ENCODE measurements around the gene MPST.

The MPST gene

GRCh38 chr22:37019309-37020191, at the start of gene MPST, which contains the start of gene TST:
TSS of gene MPST (plus strand) at chr22:37019742. CDS start at chr22:37019837, 95 bp downstream.
TSS of gene TST (minus strand) at chr22:37019447. CDS start at chr22:37018732, 715 bp downstream.
- H3K4me3 ChIP-seq (ENCODE audit: low read length): peak within 1 kb of the TSS; percentile 66
- no peak for TF ChIP-seq CTCF (IDR thresholded peaks at IDR 0.05; ENCODE audit: insufficient read depth, low read depth, low read length, missing control alignments)
- peak; percentile 65 for DNase-seq (ENCODE audit: low read depth)

- peak; percentile 59 for DNase-seq (ENCODE audit: low read depth)
- no peak overlapping the region for H3K4me3 ChIP-seq (ENCODE audit: low read length)
- no peak for TF ChIP-seq CTCF (IDR thresholded peaks at IDR 0.05; ENCODE audit: insufficient read depth, low read depth, low read length, missing control alignments)
These were observed 48.0 kb upstream of the MPST start for GRCh38 chr22:36971341-36972125.

GRCh38 chr22:36976606-36977005, 42.9 kb upstream of the MPST start:
- DNase-seq (ENCODE audit: low read depth): no peak
- H3K4me3 ChIP-seq (ENCODE audit: low read length): no peak overlapping the region
- TF ChIP-seq CTCF (IDR thresholded peaks at IDR 0.05; ENCODE audit: insufficient read depth, low read depth, low read length, missing control alignments): no peak

- TF ChIP-seq CTCF (IDR thresholded peaks at IDR 0.05; ENCODE audit: insufficient read depth, low read depth, low read length, missing control alignments): peak; percentile 5
- DNase-seq (ENCODE audit: low read depth): no peak
- peak overlapping the region; percentile 22 for H3K4me3 ChIP-seq (ENCODE audit: low read length)
These were observed 42.1 kb upstream of the MPST start for GRCh38 chr22:36977401-36977861.

- peak; percentile 88 for TF ChIP-seq CTCF (IDR thresholded peaks at IDR 0.05; ENCODE audit: insufficient read depth, low read depth, low read length, missing control alignments)
- peak overlapping the region; percentile 22 for H3K4me3 ChIP-seq (ENCODE audit: low read length)
- DNase-seq (ENCODE audit: low read depth): peak; percentile 85
These were observed 41.4 kb upstream of the MPST start for GRCh38 chr22:36977947-36978660.

All from epithelial cell of esophagus (primary cell).